ENCODE results near the gene PTPN1.
A peak's percentile ranks its signal among the peaks of the same experiment; 100 is the strongest.
"Not testable (repeated sequence)": the region's sequence is repeated elsewhere in the genome, so short reads cannot be mapped to it uniquely, and the experiment has no call there.

PTPN1 gene

DNA sequence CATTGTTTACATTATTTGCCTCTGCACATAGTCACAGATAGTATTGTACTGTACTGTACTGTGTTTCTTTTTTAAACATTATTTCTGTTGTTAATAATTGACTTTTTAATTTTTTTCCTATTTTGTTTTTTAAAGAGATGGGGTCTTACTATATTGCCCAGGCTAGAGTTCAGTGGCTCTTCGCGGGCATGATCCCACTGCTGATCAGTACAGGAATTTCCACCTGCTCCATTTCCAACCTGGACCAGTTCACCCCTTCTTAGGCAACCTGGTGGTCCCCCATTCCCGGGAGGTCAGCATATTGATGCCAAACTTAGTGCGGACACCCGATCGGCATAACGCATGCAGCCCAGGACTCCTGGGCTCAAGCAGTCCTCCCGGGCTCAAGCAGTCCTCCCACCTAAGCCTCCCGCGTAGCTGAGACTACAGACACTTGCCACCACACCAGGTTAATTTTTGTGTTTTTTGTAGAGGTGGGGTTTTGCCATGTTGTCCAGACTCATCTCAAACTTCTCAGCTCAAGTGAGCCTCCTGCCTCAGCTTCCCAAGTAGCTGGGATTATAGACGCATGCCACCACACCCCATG lies 47.5 kb downstream of the PTPN1 start:
- DNase-seq (ENCODE audit: low read depth in 3 of 3) = no peak

DNA sequence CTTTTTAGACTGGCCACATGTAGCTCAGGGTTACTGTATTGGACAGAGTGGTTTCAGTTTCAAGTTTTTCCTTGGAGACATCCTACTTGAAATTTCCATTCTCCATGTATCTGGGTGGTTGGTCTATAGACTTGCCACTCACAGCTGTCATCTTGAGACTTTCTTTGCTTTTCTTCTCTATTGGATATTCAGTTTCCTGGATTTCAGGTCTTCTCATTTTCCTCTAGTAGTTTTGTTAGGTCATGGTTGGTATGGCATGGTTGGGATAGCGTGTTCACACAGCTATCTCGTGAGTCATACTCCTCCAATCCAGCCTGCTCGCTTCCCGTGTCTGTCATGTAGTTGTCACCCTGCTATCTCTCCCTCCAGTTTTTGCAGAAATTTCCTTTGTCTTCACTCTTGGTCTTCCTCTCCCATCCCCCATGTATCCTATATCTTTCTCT lies 48.3 kb downstream of the PTPN1 start:
- DNase-seq (ENCODE audit: low read depth in 3 of 3) = no peak

DNA sequence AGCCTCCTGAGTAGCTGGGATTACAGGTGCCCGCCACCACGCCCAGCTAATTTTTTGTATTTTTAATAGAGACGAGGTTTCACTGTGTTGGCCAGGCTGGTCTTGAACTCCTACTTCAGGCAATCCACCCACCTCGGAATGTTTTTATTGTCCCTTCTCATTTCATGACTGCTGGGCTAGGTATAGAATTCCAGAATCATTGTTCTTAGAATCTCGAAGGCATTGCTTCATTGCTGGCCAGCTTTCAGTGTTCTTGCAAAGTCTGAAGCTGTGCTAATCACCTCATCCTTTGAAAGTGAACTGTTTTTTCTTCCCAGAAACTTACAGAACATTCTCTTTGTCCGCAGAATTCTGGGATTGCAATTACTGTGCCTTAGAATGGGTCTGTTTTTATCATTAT lies 49.0 kb downstream of the PTPN1 start:
- no peak for DNase-seq (ENCODE audit: low read depth in 3 of 3)

- no peak for DNase-seq (ENCODE audit: low read depth in 3 of 3)
Measured at GRCh38 chr20:50559856-50560638, 49.9 kb downstream of the PTPN1 start.

DNA sequence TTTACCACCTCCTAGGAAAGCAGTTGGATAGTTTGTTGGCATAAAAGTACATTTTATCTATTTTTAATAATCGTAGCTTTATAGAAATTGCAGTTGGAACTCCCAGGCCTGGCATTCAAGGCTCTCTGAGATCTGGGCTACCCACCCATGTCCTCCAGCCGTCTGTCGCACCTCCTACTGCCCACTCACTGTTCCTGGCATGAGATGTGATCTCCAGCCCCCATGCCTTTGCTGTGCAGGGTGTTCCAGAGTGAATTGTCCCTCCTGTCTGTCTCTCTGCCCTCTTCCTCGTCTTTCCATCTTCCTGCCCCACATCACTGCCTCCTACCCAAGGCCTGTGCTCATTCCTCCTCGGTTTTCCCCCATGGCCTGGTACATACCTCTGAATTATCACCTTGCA lies 50.7 kb downstream of the PTPN1 start:
- no peak for DNase-seq (ENCODE audit: low read depth in 3 of 3)

DNA sequence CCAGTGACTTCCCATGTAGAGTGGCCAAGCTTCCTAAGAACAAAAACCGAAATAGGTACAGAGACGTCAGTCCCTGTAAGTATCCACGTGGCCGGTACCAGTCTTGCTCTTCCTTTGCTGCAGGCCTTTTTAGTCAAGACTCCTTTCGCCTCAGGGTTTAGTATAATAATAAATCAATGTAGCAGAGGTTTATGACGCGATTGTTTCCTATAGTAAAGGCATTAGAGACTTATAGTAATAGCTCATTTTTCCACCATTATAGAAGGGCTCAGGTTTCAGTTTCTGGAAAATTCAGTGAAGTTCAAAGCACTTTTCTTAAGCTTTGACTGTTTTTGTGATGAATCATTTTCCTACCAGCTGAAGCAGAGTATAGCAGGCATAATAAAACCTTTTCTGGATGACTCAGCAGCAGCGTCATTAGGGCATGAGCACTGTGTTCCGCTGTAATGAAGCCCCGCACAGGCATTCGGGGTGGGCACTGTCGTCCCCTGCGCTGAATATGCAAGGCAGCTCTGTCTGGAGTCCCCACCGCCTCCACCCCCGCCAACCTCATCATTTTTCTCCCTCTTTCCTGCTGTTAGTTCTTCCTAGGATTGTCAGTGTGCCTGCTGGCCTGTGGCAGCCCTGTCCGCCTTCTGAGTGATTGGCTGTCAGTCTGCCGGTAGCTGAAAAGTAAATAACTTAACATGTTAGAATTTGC lies 51.3 kb downstream of the PTPN1 start:
- DNase-seq (ENCODE audit: low read depth in 3 of 3) = peak; percentile 44 to 54 (median 49)

DNA sequence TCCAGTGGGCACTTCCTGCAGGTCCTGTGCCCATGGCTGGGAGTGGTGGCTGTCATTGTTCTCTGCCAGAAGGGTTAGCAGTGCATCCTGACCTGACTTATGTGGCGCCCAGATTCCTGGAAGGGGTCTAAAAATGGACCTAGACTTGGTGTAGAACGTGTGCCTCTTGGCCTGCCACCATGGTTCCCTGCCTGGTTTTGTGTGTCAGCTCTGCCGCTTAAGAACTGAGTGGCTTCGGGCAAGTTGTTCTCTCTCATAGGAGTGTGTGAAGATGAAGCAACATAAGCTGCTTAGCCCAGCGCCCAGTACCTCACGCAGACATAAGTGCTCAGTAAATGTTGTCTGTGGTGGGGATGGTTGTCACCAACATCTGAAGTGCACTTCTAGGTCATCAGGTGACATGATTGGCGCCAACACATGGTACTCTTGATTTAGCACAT lies 52.1 kb downstream of the PTPN1 start:
- DNase-seq (ENCODE audit: low read depth in 3 of 3) = no peak

DNA sequence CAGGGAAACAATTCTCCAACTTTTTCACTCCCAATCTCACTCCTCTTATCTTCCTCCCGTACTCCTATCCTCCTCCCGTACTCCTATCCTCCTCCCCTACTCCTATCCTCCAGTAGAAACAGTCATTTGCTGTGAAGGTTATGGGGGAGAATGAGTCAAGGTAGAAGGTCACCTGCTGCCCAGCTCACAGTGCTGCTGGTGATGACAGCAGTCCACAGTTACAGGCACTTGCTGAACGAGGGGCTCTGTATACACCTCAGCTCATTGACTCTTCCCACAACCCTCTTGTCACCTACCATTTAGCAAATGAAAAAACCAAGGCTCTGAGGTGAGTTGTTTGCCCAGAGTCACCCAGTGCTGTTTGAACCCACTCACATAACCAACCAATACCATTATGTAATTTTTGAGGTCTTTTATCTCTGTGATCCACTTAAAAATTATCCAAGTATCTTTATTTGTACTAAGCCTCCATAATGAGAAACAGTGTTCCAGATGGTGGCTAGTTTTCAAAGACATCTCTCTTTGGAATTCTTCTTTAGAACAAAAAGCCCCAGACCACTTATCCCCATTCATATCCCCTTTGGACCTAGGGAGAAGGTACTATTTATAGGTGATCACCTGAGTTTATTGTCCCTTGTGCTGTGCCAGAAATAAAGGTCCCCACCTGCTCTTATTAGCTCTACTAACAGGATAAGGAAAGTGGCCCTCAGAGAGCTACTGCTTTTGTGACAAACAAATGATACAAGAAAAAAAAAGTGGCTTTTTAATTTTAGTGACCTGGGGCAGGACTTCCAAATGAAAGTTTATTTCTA lies 53.2 kb downstream of the PTPN1 start:
- no peak for DNase-seq (ENCODE audit: low read depth in 3 of 3)

DNA sequence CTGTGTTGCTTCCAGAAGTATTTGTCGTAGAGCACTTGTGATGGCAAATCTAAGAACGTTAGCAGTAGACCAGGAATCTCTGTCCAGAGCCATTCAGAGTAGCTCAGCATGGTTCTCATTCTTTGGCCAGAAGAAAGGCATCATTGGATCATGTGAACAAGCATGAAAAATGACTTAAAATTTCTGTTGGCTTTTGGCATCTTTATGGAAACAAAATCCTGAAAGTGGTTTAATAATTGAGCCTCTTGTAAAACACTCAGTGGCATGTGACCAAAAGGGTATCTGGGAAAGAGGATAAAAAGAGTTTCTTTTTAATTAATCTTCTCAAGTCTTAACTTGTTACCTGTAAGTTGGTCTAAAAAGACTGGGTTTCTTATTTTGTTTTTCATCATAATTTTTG lies 55.2 kb downstream of the PTPN1 start:
- DNase-seq (ENCODE audit: low read depth in 3 of 3) = no peak

DNA sequence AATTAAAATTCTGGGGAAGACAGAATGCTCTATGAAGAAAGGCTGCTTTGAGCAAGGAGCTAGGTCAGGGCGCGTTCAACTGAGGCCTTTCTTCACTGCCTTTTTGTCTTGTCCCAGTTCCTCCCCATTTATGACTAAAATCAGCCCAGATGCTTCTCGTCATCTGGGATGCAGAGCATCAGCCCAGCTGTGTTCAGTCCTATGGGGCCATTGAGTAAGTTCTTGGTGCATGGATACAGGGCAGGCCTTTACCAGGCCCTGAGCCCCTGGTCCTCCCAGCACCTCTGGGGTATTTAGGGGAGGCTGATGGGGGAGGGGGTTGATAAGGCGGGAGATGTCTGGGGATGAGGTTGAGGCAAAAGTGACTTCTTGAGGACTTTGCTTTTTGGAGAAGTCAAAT lies 55.7 kb downstream of the PTPN1 start:
- DNase-seq (ENCODE audit: low read depth in 3 of 3) = no peak

DNA sequence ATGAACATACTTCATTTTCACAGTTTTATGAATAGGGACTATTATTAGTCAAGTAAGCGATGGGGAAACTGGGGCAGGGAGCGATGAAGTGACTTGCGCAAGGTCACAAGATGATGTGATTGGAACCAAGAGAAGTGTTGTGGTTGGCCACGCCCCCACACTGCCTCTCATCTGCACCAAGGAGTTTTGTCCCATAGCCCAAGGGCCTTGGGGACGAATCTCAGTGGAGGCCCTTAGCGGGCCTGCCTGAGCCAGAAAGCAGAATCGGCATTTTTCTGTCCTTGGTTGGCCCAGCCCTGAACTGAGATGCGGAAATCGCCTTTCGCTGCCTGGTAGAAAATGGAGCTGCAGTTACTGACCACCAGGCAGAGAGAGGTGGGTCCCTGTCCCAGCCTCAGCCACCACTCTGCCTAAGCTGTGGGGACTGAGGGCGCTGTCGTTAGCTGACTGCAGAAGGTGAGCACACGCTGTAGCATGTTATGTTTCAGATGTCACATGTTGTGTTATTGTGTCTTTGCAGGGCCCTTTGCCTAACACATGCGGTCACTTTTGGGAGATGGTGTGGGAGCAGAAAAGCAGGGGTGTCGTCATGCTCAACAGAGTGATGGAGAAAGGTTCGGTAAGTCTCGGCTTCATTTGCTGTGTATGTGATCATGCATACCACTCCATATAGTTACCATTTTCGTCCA lies 57.8 kb downstream of the PTPN1 start:
- DNase-seq (ENCODE audit: low read depth in 3 of 3) = no peak

- no peak for DNase-seq (ENCODE audit: low read depth in 3 of 3)
Measured at GRCh38 chr20:50568549-50568942, 58.4 kb downstream of the PTPN1 start.

DNA sequence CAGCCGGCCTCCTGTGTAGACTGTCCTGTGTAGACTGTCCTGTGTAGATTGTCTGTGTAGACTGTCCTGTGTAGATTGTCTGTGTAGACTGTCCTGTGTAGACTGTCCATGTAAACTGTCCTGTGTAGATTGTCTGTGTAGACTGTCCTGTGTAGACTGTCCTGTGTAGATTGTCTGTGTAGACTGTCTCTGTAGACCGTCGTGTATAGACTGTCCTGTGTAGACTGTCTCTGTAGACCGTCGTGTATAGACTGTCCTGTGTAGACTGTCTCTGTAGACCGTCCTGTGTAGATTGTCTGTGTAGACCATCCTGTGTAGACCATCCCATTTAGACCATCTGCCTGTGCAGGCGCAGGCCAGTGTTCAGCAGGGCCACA lies 59.3 kb downstream of the PTPN1 start:
- not testable (repeated sequence) for DNase-seq (ENCODE audit: low read depth in 3 of 3)

DNA sequence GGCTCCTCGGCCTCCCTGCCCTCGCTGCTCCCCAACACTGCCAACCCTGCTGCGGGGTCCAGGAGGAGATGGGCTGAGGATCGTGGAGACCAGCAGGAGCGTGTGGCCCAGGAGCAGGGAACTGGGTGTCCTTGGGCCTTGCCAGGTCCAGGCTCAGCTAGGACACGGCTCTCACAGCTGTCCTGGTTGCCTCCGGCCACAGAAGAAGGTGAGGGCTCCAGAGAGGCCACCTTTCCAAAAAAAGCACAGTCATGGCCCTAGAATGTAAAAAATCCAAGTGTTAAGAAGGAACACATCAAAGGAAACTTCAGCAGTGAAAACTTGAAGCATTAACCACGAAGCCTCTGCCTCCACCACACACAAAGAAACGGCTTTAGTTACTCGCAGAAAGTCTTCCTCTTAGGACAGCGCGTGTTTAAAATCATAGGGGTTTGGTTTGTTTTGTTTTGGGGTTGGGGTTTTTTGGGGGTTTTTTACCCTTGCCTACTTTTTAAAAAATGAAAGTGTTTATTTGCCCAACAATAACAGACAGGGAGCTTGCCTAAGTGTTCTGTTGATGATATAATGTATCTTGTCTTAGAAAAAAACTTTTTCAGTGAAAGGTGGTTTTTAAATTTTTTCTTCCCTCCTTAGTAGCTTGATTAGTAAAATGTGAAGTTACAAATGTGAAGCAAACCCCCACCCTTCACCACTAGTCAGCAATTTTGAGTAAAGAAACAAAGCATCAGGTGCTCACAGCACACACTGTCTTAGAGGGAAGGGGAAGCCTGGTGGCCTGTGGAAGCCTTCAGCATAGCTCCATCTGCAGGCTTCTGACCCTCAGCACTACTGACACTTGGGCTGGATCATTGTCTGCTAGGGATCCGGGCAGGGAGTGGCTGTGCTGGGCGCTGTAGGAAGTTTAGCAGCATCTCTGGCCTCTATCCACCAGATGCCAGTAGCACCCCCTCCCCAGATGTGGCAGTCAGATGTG lies 60.0 kb downstream of the PTPN1 start:
- DNase-seq (ENCODE audit: low read depth in 3 of 3) = no peak

GRCh38 chr20:50571466-50571865 lies 61.3 kb downstream of the PTPN1 start:
- no peak for DNase-seq (ENCODE audit: low read depth in 3 of 3)

GRCh38 chr20:50572938-50573777 lies 63.0 kb downstream of the PTPN1 start:
- no peak for DNase-seq (ENCODE audit: low read depth in 3 of 3)

- DNase-seq (ENCODE audit: low read depth in 3 of 3) = no peak
Measured at GRCh38 chr20:50574108-50574507, 63.9 kb downstream of the PTPN1 start.

GRCh38 chr20:50574586-50574985 lies 64.4 kb downstream of the PTPN1 start:
- DNase-seq (ENCODE audit: low read depth in 3 of 3) = no peak

Measured in stimulated activated CD4-positive, alpha-beta T cell treated with anti-CD3 and anti-CD28 coated beads, TNF-alpha, amount 100 ng/mL, for 4 hours (primary cell).